ENCODE measurements around the gene RAET1G. TPM values are rescaled to one million over a fixed set of nuclear protein-coding genes. Genes with fewer than 3 reads are reported as not detected.

The RAET1G gene
- total and polyA plus RNA-seq, 2 of the 13 experiments (the other 11 are each of a cell fraction or from before 2014, with no cell fraction given) = not detected

DNA sequence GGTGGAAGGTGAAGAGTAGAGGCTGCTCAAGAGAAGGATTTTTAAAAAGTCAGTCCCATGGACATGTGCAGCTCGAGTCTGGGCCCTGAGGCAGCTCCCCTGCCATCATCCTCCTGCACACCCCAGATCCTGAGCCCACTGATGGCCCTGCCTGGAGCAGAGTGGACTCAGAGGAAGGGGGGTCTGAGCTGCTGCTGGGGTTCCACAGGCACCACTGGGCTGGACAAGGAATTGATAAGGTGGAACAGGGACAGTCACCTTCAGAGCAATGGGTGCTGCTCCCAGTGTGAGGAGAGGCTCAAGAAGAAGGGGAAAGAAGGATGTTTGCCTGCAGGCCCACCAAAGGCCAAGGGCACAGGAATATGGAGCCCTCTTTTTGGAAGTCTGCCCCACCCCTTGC, 25.1 kb upstream of the RAET1G start:
- no peaks in the 10 kb centered on the region for H3K9me3 ChIP-seq (ENCODE audit: low read length)
- in situ Hi-C loops (cut with HindIII; ENCODE audit: extremely low pct_ligation_motif_present, low pct_unique_long_range_greater_than_20kb) = no loop called here
- no peak overlapping the region for H3K27ac ChIP-seq (ENCODE audit: extremely low read length, insufficient read depth, low read length)
- peaks cover 10% of the 10 kb centered on the region for H3K4me1 ChIP-seq (ENCODE audit: insufficient read depth, low read length)
- no peak for DNase-seq (ENCODE audit: low spot score)
- no peak overlapping the region for H3K4me2 ChIP-seq (ENCODE audit: low read depth, low read length)
- 0% methylated on average over 1 of the region's 1 CpG for WGBS (ENCODE audit: low lambda C conversion rate)
- no peak overlapping the region for H2AFZ ChIP-seq (ENCODE audit: low read length)
- ChIA-PET CTCF (ENCODE audit: low intra/inter-chr PET ratio, low total read pairs) (no interaction called here), POLR2A (no interaction called here)
- intact Hi-C loops (cut with micrococcal nuclease; ENCODE audit: unreplicated experiment) = no loop called here
- H3K79me2 ChIP-seq (ENCODE audit: insufficient read depth, low read length) = no peaks in the 10 kb centered on the region
- H4K20me1 ChIP-seq (ENCODE audit: insufficient read depth, low read length) = no peaks in the 10 kb centered on the region; the same call in 1 of the 2 replicates
- no peak for FAIRE-seq
- no peaks in the 10 kb centered on the region for H3K36me3 ChIP-seq (replicated peaks in 1 of 2; ENCODE audit: control insufficient read depth in 1 of 2, insufficient read depth in 2 of 2, low read length in 2 of 2)
- TF ChIP-seq, protein P1, sequence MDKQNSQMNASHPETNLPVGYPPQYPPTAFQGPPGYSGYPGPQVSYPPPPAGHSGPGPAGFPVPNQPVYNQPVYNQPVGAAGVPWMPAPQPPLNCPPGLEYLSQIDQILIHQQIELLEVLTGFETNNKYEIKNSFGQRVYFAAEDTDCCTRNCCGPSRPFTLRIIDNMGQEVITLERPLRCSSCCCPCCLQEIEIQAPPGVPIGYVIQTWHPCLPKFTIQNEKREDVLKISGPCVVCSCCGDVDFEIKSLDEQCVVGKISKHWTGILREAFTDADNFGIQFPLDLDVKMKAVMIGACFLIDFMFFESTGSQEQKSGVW (CRISPR knock-in tag; IDR thresholded peaks at IDR 0.05; ENCODE audit: borderline replicate concordance) = no peak
- TF ChIP-seq, protein P2, sequence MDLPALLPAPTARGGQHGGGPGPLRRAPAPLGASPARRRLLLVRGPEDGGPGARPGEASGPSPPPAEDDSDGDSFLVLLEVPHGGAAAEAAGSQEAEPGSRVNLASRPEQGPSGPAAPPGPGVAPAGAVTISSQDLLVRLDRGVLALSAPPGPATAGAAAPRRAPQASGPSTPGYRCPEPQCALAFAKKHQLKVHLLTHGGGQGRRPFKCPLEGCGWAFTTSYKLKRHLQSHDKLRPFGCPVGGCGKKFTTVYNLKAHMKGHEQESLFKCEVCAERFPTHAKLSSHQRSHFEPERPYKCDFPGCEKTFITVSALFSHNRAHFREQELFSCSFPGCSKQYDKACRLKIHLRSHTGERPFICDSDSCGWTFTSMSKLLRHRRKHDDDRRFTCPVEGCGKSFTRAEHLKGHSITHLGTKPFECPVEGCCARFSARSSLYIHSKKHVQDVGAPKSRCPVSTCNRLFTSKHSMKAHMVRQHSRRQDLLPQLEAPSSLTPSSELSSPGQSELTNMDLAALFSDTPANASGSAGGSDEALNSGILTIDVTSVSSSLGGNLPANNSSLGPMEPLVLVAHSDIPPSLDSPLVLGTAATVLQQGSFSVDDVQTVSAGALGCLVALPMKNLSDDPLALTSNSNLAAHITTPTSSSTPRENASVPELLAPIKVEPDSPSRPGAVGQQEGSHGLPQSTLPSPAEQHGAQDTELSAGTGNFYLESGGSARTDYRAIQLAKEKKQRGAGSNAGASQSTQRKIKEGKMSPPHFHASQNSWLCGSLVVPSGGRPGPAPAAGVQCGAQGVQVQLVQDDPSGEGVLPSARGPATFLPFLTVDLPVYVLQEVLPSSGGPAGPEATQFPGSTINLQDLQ (CRISPR knock-in tag; IDR thresholded peaks at IDR 0.05) = no peak
- TF ChIP-seq KAT8 (CRISPR knock-in tag; IDR thresholded peaks at IDR 0.05) = no peak
- no peak for TF ChIP-seq ELF1 (CRISPR knock-in tag; IDR thresholded peaks at IDR 0.05)
- TF ChIP-seq STAT5B (CRISPR knock-in tag; IDR thresholded peaks at IDR 0.05) = no peak
- no peak for TF ChIP-seq TARDBP (CRISPR knock-in tag; IDR thresholded peaks at IDR 0.05)
- TF ChIP-seq MYC (CRISPR knock-in tag; IDR thresholded peaks at IDR 0.05; ENCODE audit: borderline replicate concordance) = no peak
- no peak for TF ChIP-seq NBN (conservative IDR thresholded peaks at IDR 0.05)
- TF ChIP-seq, protein P3, sequence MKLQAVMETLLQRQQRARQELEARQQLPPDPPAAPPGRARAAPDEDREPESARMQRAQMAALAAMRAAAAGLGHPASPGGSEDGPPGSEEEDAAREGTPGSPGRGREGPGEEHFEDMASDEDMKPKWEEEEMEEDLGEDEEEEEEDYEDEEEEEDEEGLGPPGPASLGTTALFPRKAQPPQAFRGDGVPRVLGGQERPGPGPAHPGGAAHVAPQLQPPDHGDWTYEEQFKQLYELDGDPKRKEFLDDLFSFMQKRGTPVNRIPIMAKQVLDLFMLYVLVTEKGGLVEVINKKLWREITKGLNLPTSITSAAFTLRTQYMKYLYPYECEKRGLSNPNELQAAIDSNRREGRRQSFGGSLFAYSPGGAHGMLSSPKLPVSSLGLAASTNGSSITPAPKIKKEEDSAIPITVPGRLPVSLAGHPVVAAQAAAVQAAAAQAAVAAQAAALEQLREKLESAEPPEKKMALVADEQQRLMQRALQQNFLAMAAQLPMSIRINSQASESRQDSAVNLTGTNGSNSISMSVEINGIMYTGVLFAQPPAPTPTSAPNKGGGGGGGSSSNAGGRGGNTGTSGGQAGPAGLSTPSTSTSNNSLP (IDR thresholded peaks at IDR 0.05; ENCODE audit: low read depth, low read length) = no peak
- TF ChIP-seq JUND (CRISPR knock-in tag; IDR thresholded peaks at IDR 0.05) = no peak
- TF ChIP-seq POLR2AphosphoS2 (IDR thresholded peaks at IDR 0.05; ENCODE audit: low read depth, low read length) = no peak
- no peak for TF ChIP-seq NR3C1 (CRISPR knock-in tag; IDR thresholded peaks at IDR 0.05)
- no peak for TF ChIP-seq ZNF264 (CRISPR knock-in tag; IDR thresholded peaks at IDR 0.05)
- TF ChIP-seq, protein P4, sequence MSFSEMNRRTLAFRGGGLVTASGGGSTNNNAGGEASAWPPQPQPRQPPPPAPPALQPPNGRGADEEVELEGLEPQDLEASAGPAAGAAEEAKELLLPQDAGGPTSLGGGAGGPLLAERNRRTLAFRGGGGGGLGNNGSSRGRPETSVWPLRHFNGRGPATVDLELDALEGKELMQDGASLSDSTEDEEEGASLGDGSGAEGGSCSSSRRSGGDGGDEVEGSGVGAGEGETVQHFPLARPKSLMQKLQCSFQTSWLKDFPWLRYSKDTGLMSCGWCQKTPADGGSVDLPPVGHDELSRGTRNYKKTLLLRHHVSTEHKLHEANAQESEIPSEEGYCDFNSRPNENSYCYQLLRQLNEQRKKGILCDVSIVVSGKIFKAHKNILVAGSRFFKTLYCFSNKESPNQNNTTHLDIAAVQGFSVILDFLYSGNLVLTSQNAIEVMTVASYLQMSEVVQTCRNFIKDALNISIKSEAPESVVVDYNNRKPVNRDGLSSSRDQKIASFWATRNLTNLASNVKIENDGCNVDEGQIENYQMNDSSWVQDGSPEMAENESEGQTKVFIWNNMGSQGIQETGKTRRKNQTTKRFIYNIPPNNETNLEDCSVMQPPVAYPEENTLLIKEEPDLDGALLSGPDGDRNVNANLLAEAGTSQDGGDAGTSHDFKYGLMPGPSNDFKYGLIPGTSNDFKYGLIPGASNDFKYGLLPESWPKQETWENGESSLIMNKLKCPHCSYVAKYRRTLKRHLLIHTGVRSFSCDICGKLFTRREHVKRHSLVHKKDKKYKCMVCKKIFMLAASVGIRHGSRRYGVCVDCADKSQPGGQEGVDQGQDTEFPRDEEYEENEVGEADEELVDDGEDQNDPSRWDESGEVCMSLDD (CRISPR knock-in tag; IDR thresholded peaks at IDR 0.05; ENCODE audit: borderline replicate concordance) = no peak
- TF ChIP-seq ZNF292 (CRISPR knock-in tag; IDR thresholded peaks at IDR 0.05; ENCODE audit: borderline replicate concordance, low read depth) = no peak
- no peak for TF ChIP-seq ZNF75D (CRISPR knock-in tag; IDR thresholded peaks at IDR 0.05; ENCODE audit: borderline replicate concordance)
- no peak for TF ChIP-seq ZNF263 (CRISPR knock-in tag; IDR thresholded peaks at IDR 0.05)
- TF ChIP-seq, protein P5, sequence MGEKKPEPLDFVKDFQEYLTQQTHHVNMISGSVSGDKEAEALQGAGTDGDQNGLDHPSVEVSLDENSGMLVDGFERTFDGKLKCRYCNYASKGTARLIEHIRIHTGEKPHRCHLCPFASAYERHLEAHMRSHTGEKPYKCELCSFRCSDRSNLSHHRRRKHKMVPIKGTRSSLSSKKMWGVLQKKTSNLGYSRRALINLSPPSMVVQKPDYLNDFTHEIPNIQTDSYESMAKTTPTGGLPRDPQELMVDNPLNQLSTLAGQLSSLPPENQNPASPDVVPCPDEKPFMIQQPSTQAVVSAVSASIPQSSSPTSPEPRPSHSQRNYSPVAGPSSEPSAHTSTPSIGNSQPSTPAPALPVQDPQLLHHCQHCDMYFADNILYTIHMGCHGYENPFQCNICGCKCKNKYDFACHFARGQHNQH (CRISPR knock-in tag; IDR thresholded peaks at IDR 0.05) = no peak
- no peak overlapping the region for H3K4me3 ChIP-seq (replicated peaks in 1 of 3; ENCODE audit: insufficient read depth in 1 of 3, low read depth in 2 of 3, low read length in 3 of 3)
- H3K9ac ChIP-seq (ENCODE audit: insufficient read depth, low read depth, low read length) = no peak overlapping the region
- BruUV-seq (replicated peaks) = no TSS peak
- peaks cover 5 to 38% of the 10 kb centered on the region in 2 experiments for H3K27me3 ChIP-seq (ENCODE audit: control insufficient read depth in 1 of 2, insufficient read depth in 2 of 2, low read length in 2 of 2)
- ATAC-seq = no peak
